SK-N-SH treated with all-trans-retinoic acid at 6 μM for 48 hours (cell line): ENCODE results near the gene ESR2.

Experiments
- ARNTL ChIP-seq: fragments of 450-650 bp; formaldehyde crosslinking; IDR thresholded peaks from 2 replicates; pipeline ENCODE4 v1.5.0; 2020; ENCODE audit warnings: low read depth, mild to moderate bottlenecking, moderate library complexity, borderline replicate concordance
- BACH2 ChIP-seq: fragments of 250-450 bp; sonication (Bioruptor Pico); IDR thresholded peaks from 2 replicates; pipeline ENCODE4 v1.9.0; 2021; ENCODE audit warnings: mild to moderate bottlenecking, borderline replicate concordance
- GLIS3 ChIP-seq: fragments of 250-450 bp; sonication (Bioruptor Pico); IDR thresholded peaks from 2 replicates; pipeline ENCODE4 v1.5.0; 2020; ENCODE audit warnings: mild to moderate bottlenecking, moderate library complexity
- ISL1 ChIP-seq: fragments of 250-450 bp; sonication (Bioruptor Pico); IDR thresholded peaks from 2 replicates; pipeline ENCODE4 v2.1.2; 2022; ENCODE audit warnings: mild to moderate bottlenecking, moderate library complexity
- OSR1 ChIP-seq: fragments of 250-450 bp; sonication (Bioruptor Pico); IDR thresholded peaks from 2 replicates; pipeline ENCODE4 v1.8.0; 2022; ENCODE audit warnings: moderate library complexity, mild to moderate bottlenecking, inconsistent platforms
- RARB ChIP-seq: fragments of 250-450 bp; sonication (Bioruptor Pico); IDR thresholded peaks from 2 replicates; pipeline ENCODE4 v1.8.0; 2021; ENCODE audit warnings: mild to moderate bottlenecking, moderate library complexity
- ZC3H10 ChIP-seq: fragments of 250-450 bp; sonication (Bioruptor Pico); IDR thresholded peaks from 2 replicates; pipeline ENCODE4 v1.5.1; 2021; ENCODE audit warnings: mild to moderate bottlenecking, moderate library complexity
- ZNF565 ChIP-seq: fragments of 450-650 bp; formaldehyde crosslinking; conservative IDR thresholded peaks from 2 replicates; pipeline ENCODE4 v1.5.0; 2020; ENCODE audit warnings: low read depth, mild to moderate bottlenecking, moderate library complexity
- TF ChIP-seq, protein P1 (sequence below): fragments of 250-450 bp; sonication (Bioruptor Pico); IDR thresholded peaks from 2 replicates; pipeline ENCODE4 v1.8.0; 2020; ENCODE audit warnings: mild to moderate bottlenecking, moderate library complexity, borderline replicate concordance
- TF ChIP-seq, protein P2 (sequence below): fragments of 250-450 bp; sonication (Bioruptor Pico); IDR thresholded peaks from 2 replicates; pipeline ENCODE4 v1.5.1; 2020; ENCODE audit warnings: low read depth, mild to moderate bottlenecking, moderate library complexity

GRCh38 chr14:64081174-64081746 lies 212.9 kb downstream of the ESR2 start:
- TF ChIP-seq ZNF565 = no peak
- TF ChIP-seq, protein P1, sequence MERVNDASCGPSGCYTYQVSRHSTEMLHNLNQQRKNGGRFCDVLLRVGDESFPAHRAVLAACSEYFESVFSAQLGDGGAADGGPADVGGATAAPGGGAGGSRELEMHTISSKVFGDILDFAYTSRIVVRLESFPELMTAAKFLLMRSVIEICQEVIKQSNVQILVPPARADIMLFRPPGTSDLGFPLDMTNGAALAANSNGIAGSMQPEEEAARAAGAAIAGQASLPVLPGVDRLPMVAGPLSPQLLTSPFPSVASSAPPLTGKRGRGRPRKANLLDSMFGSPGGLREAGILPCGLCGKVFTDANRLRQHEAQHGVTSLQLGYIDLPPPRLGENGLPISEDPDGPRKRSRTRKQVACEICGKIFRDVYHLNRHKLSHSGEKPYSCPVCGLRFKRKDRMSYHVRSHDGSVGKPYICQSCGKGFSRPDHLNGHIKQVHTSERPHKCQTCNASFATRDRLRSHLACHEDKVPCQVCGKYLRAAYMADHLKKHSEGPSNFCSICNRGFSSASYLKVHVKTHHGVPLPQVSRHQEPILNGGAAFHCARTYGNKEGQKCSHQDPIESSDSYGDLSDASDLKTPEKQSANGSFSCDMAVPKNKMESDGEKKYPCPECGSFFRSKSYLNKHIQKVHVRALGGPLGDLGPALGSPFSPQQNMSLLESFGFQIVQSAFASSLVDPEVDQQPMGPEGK (CRISPR knock-in tag) = no peak
- no peak for TF ChIP-seq ISL1 (CRISPR knock-in tag)
- TF ChIP-seq ZC3H10 (CRISPR knock-in tag) = no peak
- TF ChIP-seq GLIS3 (CRISPR knock-in tag) = no peak
- TF ChIP-seq RARB (CRISPR knock-in tag) = no peak
- no peak for TF ChIP-seq ARNTL
- TF ChIP-seq, protein P2, sequence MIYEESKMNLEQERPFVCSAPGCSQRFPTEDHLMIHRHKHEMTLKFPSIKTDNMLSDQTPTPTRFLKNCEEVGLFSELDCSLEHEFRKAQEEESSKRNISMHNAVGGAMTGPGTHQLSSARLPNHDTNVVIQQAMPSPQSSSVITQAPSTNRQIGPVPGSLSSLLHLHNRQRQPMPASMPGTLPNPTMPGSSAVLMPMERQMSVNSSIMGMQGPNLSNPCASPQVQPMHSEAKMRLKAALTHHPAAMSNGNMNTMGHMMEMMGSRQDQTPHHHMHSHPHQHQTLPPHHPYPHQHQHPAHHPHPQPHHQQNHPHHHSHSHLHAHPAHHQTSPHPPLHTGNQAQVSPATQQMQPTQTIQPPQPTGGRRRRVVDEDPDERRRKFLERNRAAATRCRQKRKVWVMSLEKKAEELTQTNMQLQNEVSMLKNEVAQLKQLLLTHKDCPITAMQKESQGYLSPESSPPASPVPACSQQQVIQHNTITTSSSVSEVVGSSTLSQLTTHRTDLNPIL (CRISPR knock-in tag) = no peak
- TF ChIP-seq OSR1 (CRISPR knock-in tag) = no peak
- TF ChIP-seq BACH2 = no peak
